Measurements from ENCODE around the gene LUM.

LUM gene

GRCh38 chr12:91111366-91112325, at the start of gene LUM:
Gene LUM, minus strand, starts transcription at chr12:91111494. Its CDS starts 2,515 bp downstream, at chr12:91108979.
- no peak within 1 kb of the TSS for H3K4me3 ChIP-seq (ENCODE audit: low read depth, low read length)
- DNase-seq (ENCODE audit: low read depth), result no peak
- no peak for TF ChIP-seq CTCF (IDR thresholded peaks at IDR 0.05; ENCODE audit: low read depth, low read length, missing control alignments)

- TF ChIP-seq CTCF (IDR thresholded peaks at IDR 0.05; ENCODE audit: low read depth, low read length, missing control alignments), result no peak
- no peak overlapping the region for H3K4me3 ChIP-seq (ENCODE audit: low read depth, low read length)
- DNase-seq (ENCODE audit: low read depth), result no peak
Observed at GRCh38 chr12:91161009-91161408, 49.7 kb upstream of the LUM start.

- H3K4me3 ChIP-seq (ENCODE audit: low read depth, low read length), result no peak overlapping the region
- no peak for TF ChIP-seq CTCF (IDR thresholded peaks at IDR 0.05; ENCODE audit: low read depth, low read length, missing control alignments)
- no peak for DNase-seq (ENCODE audit: low read depth)
Observed at GRCh38 chr12:91155990-91156389, 44.7 kb upstream of the LUM start.

- H3K4me3 ChIP-seq (ENCODE audit: low read depth, low read length), result no peak overlapping the region
- no peak for TF ChIP-seq CTCF (IDR thresholded peaks at IDR 0.05; ENCODE audit: low read depth, low read length, missing control alignments)
- no peak for DNase-seq (ENCODE audit: low read depth)
Observed at GRCh38 chr12:91154131-91154530, 42.8 kb upstream of the LUM start.

- no peak for TF ChIP-seq CTCF (IDR thresholded peaks at IDR 0.05; ENCODE audit: low read depth, low read length, missing control alignments)
- no peak for DNase-seq (ENCODE audit: low read depth)
- no peak overlapping the region for H3K4me3 ChIP-seq (ENCODE audit: low read depth, low read length)
Observed at GRCh38 chr12:91144053-91144452, 32.8 kb upstream of the LUM start.

GRCh38 chr12:91143206-91143605, 31.9 kb upstream of the LUM start:
- TF ChIP-seq CTCF (IDR thresholded peaks at IDR 0.05; ENCODE audit: low read depth, low read length, missing control alignments), result no peak
- no peak overlapping the region for H3K4me3 ChIP-seq (ENCODE audit: low read depth, low read length)
- no peak for DNase-seq (ENCODE audit: low read depth)

GRCh38 chr12:91142221-91142631, 30.9 kb upstream of the LUM start:
- DNase-seq (ENCODE audit: low read depth), result no peak
- no peak for TF ChIP-seq CTCF (IDR thresholded peaks at IDR 0.05; ENCODE audit: low read depth, low read length, missing control alignments)
- H3K4me3 ChIP-seq (ENCODE audit: low read depth, low read length), result no peak overlapping the region
